LNCAP (cell line): Measurements from ENCODE around the gene FHIT.

Experiments
- TF ChIP-seq, protein P1 (sequence below): fragments of 450-650 bp; IDR thresholded peaks from 2 replicates; pipeline ENCODE4 v1.5.1; 2017; ENCODE audit warnings: mild to moderate bottlenecking

Gene FHIT

DNA sequence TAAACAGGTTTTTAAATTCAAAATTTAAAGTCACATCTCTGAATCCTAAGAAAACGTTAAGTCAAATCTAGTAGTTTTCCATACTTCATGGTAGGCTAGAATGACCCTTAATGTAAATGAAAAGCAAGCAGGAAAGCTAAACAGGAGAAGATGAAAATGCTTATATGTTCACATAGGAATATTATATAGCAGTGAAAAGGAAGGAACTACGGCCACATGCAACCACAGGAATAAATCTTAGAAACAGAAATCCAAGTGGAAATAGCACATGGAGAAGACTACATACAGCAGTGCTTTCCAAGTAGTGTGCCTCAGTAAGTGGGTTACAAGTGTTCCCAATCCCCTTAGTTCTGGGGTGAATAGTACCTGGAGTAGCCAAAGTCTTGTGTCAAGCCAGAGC lies 296.2 kb downstream of the FHIT start:
- TF ChIP-seq, protein P1, sequence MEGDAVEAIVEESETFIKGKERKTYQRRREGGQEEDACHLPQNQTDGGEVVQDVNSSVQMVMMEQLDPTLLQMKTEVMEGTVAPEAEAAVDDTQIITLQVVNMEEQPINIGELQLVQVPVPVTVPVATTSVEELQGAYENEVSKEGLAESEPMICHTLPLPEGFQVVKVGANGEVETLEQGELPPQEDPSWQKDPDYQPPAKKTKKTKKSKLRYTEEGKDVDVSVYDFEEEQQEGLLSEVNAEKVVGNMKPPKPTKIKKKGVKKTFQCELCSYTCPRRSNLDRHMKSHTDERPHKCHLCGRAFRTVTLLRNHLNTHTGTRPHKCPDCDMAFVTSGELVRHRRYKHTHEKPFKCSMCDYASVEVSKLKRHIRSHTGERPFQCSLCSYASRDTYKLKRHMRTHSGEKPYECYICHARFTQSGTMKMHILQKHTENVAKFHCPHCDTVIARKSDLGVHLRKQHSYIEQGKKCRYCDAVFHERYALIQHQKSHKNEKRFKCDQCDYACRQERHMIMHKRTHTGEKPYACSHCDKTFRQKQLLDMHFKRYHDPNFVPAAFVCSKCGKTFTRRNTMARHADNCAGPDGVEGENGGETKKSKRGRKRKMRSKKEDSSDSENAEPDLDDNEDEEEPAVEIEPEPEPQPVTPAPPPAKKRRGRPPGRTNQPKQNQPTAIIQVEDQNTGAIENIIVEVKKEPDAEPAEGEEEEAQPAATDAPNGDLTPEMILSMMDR, result no peak

DNA sequence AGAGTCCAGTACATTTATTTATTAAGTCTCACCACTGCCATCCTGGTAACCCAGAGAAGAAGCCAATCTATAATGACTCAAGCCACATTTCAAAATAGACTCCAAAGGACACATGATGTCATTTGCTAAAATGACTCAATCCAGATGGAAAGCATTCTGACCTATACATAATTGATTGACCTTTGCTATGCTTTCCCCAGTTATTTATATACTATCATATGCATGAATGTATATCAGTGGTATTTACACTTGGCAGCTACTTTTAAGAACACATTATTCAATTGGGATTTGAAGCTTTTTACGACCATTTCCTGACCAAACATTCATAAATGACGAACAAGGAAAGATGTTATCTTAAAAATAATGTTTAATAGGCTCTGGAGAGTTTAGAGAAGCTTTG lies 297.2 kb downstream of the FHIT start:
- TF ChIP-seq, protein P1, result no peak

DNA sequence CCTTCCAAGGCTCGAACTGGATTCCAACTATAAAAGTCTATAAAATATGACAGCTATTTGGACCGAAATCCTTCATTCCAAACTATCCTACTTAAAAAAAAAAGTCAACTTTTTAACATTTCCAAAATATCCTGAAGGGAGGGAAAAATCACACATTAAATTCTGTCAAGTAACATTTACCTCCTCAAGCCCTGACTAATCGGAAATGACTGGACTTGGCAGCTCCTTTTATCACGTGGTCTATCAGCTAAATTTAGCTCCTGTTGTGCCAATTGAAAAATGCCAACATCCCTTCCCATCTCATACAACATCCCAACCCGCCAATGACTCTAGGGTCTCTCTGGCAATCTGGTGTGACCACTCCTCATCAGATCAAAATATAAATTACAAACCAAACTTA lies 297.9 kb downstream of the FHIT start:
- TF ChIP-seq, protein P1, result no peak

DNA sequence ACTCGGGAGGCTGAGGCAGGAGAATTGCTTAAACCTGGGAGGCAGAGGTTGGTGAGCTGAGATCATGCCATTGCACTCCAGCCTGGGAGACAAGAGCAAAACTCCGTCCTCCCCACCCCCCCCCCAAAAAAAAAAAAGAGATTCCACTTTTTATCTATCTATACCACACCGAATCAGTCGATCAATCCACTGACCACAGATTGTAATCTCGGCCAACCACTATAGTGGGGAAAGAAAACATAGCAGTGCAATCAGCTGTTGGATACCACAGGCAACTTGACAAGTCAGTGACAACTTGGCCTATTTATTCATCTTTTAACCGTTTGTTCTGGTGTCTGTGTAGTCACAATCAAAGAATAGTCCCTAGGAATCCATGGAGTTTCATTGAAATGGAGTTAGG lies 299.2 kb downstream of the FHIT start:
- TF ChIP-seq, protein P1, result no peak

DNA sequence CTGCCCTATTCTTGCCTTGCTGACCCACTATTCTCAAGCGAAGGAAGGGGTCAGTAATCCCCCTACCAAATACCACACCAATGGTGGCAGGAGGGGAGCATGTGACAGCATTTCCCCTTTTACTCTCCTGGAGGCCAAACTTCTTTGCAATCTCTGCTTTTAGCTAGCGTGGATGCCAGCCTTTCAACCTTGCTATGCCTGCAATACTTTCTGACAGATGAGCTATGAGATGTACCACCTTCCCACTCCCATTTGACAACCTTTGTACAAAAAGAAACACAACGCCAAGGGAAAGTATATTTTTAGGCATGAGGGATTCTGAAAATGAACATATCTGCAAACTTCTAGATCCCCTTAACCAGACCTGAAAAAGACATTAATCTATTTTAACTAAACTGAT lies 302.1 kb downstream of the FHIT start:
- TF ChIP-seq, protein P1, result no peak

DNA sequence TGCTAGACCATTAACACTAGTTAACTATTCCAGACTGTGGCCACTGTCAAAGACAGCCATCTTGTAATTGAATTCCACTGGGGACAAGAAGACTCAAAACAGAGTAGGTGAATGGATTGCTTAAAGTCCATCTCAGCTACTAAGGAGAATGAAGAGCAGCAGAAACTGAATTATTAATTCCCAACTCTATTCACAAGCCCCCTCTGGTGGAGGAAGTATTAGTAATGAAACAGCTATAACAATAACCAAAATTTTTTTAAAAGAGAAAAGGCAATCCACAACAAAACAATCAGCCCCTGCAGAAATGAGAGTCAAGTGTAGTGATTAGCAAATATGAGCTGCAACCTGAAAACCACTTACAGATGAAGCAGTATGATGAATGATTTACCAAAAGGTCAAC lies 302.8 kb downstream of the FHIT start:
- TF ChIP-seq, protein P1, result no peak

DNA sequence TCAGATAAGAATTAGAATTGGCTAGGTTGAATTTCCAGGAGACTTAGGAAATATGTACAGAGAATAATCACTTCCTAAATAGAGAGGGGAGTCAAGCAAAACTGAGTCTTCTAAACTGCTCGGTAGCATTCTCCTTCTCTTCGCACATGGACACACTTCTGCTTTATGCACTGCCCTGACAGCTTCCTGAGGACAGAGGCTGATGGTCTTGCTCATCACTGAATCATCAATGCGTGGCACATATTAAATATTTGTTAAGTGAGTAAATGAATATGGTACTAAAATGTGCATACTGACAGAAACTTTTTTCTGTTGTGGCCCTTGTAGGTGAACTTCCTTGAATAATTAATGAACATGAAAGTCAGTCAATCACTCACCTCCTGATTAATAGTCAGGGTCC lies 315.5 kb downstream of the FHIT start:
- TF ChIP-seq, protein P1, result no peak

DNA sequence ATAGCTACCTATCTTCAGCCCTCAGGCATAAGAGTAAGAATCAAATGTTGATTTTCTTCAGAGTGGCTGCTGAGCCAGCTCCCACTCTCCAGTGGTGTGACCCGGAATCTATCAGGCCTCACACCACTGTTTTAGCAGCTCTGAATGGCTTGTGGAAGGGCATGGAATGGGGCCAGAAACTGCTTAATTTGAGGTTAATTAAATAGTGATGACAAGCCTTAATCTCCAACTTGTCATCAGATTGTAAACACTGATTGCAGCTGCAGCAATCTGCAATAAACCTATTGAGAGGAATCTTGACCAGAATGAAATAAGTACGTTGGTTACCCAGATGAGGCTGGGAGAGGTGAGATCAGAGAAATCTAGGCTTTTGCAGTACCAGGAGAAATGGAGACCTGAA lies 317.4 kb downstream of the FHIT start:
- TF ChIP-seq, protein P1, result no peak
